Measurements from ENCODE around the gene KRTAP9-2.
"Not testable (repeated sequence)": the region's sequence is repeated elsewhere in the genome, so short reads cannot be mapped to it uniquely, and the experiment has no call there.

Gene KRTAP9-2

DNA sequence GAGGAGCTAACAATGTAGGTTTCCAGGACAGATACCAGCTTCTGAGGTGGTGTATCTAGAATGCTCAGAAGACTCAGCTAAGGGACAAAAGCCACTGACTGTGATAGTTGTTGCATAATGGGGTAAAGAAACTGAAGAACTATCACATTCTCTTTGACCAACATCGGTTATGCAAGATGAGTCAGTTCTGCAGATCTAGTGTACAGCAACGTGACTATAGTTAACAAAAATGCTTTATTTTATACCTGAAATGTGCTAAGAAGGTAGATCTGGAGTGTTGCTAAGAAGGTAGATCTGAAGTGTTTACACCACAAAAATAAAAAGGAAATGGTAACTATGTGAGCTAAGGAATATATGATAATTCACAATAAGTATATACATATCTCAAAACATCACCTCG, 41.3 kb downstream of the KRTAP9-2 start:
- no peak for DNase-seq (ENCODE audit: low spot score)
- TF ChIP-seq, protein P1, sequence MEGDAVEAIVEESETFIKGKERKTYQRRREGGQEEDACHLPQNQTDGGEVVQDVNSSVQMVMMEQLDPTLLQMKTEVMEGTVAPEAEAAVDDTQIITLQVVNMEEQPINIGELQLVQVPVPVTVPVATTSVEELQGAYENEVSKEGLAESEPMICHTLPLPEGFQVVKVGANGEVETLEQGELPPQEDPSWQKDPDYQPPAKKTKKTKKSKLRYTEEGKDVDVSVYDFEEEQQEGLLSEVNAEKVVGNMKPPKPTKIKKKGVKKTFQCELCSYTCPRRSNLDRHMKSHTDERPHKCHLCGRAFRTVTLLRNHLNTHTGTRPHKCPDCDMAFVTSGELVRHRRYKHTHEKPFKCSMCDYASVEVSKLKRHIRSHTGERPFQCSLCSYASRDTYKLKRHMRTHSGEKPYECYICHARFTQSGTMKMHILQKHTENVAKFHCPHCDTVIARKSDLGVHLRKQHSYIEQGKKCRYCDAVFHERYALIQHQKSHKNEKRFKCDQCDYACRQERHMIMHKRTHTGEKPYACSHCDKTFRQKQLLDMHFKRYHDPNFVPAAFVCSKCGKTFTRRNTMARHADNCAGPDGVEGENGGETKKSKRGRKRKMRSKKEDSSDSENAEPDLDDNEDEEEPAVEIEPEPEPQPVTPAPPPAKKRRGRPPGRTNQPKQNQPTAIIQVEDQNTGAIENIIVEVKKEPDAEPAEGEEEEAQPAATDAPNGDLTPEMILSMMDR (IDR thresholded peaks at IDR 0.05; ENCODE audit: extremely low read depth, missing control alignments) = no peak

DNA sequence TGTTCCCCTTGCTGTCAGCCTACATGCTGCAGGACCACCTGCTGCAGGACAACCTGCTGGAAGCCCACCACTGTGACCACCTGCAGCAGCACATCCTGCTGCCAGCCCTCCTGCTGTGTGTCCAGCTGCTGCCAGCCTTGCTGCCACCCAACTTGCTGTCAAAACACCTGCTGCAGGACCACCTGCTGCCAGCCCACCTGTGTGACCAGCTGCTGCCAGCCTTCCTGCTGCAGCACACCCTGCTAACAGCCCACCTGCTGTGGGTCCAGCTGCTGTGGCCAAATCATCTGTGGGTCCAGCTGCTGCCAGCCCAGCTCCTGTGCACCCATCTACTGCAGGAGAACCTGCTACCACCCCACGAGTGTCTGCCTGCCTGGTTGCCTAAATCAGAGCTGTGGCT, 44.9 kb downstream of the KRTAP9-2 start:
- DNase-seq (ENCODE audit: low spot score) = not testable (repeated sequence)

DNA sequence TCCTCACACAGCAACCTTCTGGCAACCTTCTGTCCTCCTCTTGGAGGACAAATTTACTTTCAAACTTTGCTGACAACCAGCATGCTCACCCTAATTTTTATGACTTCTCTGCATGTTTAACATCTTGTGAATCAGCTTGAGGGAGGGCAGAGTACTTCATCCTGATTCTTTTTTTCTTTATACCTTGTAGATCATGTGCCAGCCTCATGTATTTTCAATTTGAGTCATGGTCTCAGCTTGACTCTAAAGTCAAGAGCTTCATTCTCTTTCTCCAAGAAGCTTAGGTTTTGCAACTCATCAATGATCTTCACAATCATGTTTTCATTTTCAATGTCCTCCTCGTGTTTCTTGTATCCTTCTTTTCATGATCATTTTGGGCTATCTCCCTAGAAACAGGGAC, 45.4 kb downstream of the KRTAP9-2 start:
- no peak for DNase-seq (ENCODE audit: low spot score)
- TF ChIP-seq, protein P1 (IDR thresholded peaks at IDR 0.05; ENCODE audit: extremely low read depth, missing control alignments) = no peak

DNA sequence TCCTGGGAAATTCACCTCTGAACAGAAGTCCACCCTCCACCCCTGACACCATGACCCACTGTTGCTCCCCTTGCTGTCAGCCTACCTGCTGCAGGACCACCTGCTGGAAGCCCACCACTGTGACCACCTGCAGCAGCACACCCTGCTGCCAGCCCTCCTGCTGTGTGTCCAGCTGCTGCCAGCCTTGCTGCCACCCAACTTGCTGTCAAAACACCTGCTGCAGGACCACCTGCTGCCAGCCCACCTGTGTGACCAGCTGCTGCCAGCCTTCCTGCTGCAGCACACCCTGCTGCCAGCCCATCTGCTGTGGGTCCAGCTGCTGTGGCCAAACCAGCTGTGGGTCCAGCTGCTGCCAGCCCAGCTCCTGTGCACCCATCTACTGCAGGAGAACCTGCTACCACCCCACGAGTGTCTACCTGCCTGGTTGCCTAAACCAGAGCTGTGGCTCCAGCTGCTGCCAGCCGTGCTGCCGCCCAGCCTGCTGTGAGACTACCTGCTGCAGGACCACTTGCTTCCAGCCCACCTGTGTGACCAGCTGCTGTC, 49.3 kb downstream of the KRTAP9-2 start, which contains the start of gene KRTAP9-7:
Gene KRTAP9-7, plus strand, starts transcription at position 51 of the 543 bp plus-strand sequence. Its CDS starts 0 bp downstream, at position 51.
- not testable (repeated sequence) for DNase-seq (ENCODE audit: low spot score)

Measured in GM20000 (cell line).